ENCODE data around the gene SFT2D1. TPM values are rescaled to one million over a fixed set of nuclear protein-coding genes. Genes with fewer than 3 reads are reported as not detected.
"Not testable (repeated sequence)": the region's sequence is repeated elsewhere in the genome, so short reads cannot be mapped to it uniquely, and the experiment has no call there.

Gene SFT2D1
- total RNA-seq (2014; rRNA removed; shearing (Covaris generic)), result 42.2 and 50.7 TPM in 2 replicates
- 31.8 and 50.2 TPM in 2 replicates for polyA plus RNA-seq (2014; cell fraction: nucleus; rRNA removed)

GRCh38 chr6:166342349-166343149 is at the start of gene SFT2D1:
SFT2D1 (minus strand) TSS chr6:166342545; CDS start chr6:166342481, 64 bp downstream.
- DNase-seq (ENCODE audit: extremely low read depth, low read depth), result peak; percentile 58

- no peak for DNase-seq (ENCODE audit: extremely low read depth, low read depth)
These were observed 46.8 kb upstream of the SFT2D1 start for GRCh38 chr6:166389119-166389518.

- no peak for DNase-seq (ENCODE audit: extremely low read depth, low read depth)
These were observed 46.1 kb upstream of the SFT2D1 start for GRCh38 chr6:166388290-166389004.

- DNase-seq (ENCODE audit: extremely low read depth, low read depth), result no peak
These were observed 45.4 kb upstream of the SFT2D1 start for GRCh38 chr6:166387642-166388289.

- DNase-seq (ENCODE audit: extremely low read depth, low read depth), result not testable (repeated sequence)
These were observed 44.8 kb upstream of the SFT2D1 start for GRCh38 chr6:166387098-166387497.

- DNase-seq (ENCODE audit: extremely low read depth, low read depth), result no peak
These were observed 43.8 kb upstream of the SFT2D1 start for GRCh38 chr6:166386111-166386510.

GRCh38 chr6:166383802-166384363 is 41.5 kb upstream of the SFT2D1 start:
- not testable (repeated sequence) for DNase-seq (ENCODE audit: extremely low read depth, low read depth)

- DNase-seq (ENCODE audit: extremely low read depth, low read depth), result peak; percentile 88
These were observed 40.8 kb upstream of the SFT2D1 start, which contains the start of gene MPC1 for GRCh38 chr6:166382933-166383801. MPC1 (minus strand) TSS chr6:166382940; CDS start chr6:166382876, 64 bp downstream.

- no peak for DNase-seq (ENCODE audit: extremely low read depth, low read depth)
These were observed 40.2 kb upstream of the SFT2D1 start for GRCh38 chr6:166382500-166382932.

GRCh38 chr6:166381733-166382499 is 39.6 kb upstream of the SFT2D1 start:
- DNase-seq (ENCODE audit: extremely low read depth, low read depth), result peak; percentile 17

GRCh38 chr6:166381381-166381732 is 39.0 kb upstream of the SFT2D1 start:
- no peak for DNase-seq (ENCODE audit: extremely low read depth, low read depth)

- no peak for DNase-seq (ENCODE audit: extremely low read depth, low read depth)
These were observed 37.5 kb upstream of the SFT2D1 start for GRCh38 chr6:166379800-166380199.

GRCh38 chr6:166379103-166379586 is 36.8 kb upstream of the SFT2D1 start:
- no peak for DNase-seq (ENCODE audit: extremely low read depth, low read depth)

- DNase-seq (ENCODE audit: extremely low read depth, low read depth), result no peak
These were observed 35.4 kb upstream of the SFT2D1 start for GRCh38 chr6:166377721-166378120.

- DNase-seq (ENCODE audit: extremely low read depth, low read depth), result no peak
These were observed 32.7 kb upstream of the SFT2D1 start for GRCh38 chr6:166375013-166375412.

- DNase-seq (ENCODE audit: extremely low read depth, low read depth), result no peak
These were observed 28.1 kb upstream of the SFT2D1 start for GRCh38 chr6:166370489-166370888.

GRCh38 chr6:166369782-166370181 is 27.4 kb upstream of the SFT2D1 start:
- DNase-seq (ENCODE audit: extremely low read depth, low read depth), result no peak

- no peak for DNase-seq (ENCODE audit: extremely low read depth, low read depth)
These were observed 24.6 kb upstream of the SFT2D1 start for GRCh38 chr6:166366921-166367320.

- no peak for DNase-seq (ENCODE audit: extremely low read depth, low read depth)
These were observed 23.5 kb upstream of the SFT2D1 start for GRCh38 chr6:166365806-166366205.
